Effector memory CD8-positive, alpha-beta T cell (primary cell): Measurements from ENCODE around the gene SFMBT1.
A peak's percentile ranks its signal among the peaks of the same experiment; 100 is the strongest.

ENCODE experiments used
- ATAC-seq: fragments of 150-1000 bp; cut with Tn5 transposase; replicated peaks from 2 replicates; pipeline ENCODE4 v1.10.0; 2021; ENCODE audit warnings: mild to moderate bottlenecking, moderate library complexity
- DNase-seq, 3 experiments: peaks; one replicate each; pipeline ENCODE4 v3.0.0; 2021
- H3K27ac Mint-ChIP-seq, 2 donors: one replicate each; pipeline ENCODE4 v1.8.0; 2022; ENCODE audit warnings: mild to moderate bottlenecking in 2 of 2, mixed read lengths in 2 of 2, moderate library complexity in 2 of 2
- H3K27me3 Mint-ChIP-seq, 2 donors: one replicate each; pipeline ENCODE4 v1.8.0; 2022; ENCODE audit warnings: mixed read lengths in 2 of 2
- H3K36me3 Mint-ChIP-seq: one replicate; pipeline ENCODE4 v1.8.0; 2022; ENCODE audit warnings: mild to moderate bottlenecking, moderate library complexity, mixed read lengths; ENCODE audit not compliant: insufficient read depth
- H3K4me1 Mint-ChIP-seq, 2 donors: one replicate each; pipeline ENCODE4 v1.8.0; 2022; ENCODE audit warnings: low read depth in 2 of 2, mixed read lengths in 2 of 2
- H3K4me3 Mint-ChIP-seq, 2 donors: one replicate each; pipeline ENCODE4 v1.8.0; 2022; ENCODE audit warnings: mild to moderate bottlenecking in 2 of 2, mixed read lengths in 2 of 2, moderate library complexity in 2 of 2
- H3K9me3 Mint-ChIP-seq, 2 donors: one replicate each; pipeline ENCODE4 v1.8.0; 2022; ENCODE audit warnings: mixed read lengths in 2 of 2

Gene SFMBT1

DNA sequence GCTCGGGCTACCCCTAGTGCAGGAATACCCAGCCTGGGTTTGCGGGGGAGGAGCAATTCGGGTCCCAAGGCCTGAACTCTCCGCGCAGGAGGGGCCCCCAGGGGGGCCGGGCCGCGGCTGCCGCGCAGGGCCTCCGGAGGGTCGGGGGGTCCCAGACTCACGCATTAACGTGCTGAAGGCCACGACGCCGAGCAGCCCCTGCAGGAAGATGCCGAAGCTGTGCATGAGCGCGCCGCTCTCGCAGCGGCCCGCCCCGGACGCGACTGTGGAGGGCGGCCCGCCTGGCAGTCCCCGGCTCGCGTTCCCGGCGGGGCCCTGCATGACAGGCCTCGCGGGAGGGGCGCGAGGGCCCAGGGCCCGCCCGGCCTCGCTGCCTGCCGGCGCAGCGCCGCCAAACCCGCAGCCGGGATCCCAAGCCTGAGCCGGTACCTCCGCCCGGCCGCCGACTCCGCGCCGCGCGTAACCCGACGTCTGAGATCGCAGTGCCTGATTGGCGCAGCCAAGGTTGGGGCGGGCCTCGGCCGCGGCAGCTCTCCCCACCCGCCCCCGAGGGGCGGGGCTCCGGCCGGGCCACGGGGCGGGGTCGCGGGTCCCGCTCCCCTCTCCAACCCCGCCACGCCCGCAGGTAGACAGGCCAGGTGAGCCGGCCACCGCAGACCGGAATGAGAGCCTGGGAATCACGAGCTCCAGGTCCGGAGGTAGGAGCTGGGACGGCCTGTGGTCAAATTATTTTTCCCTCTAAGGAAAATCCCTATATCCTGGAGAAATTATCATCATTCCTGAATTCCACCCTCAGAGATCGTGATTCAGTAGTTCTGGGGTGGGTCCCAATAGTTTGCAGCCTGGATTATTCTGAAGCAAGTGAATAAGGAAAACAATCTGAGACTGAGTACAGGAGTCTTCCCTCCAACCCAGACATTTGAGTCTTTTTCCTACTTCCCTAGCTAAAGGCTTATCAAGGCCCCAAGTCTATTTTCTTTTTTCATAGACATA lies 148.4 kb downstream of the SFMBT1 start, which contains the start of gene STIMATE:
Gene STIMATE, minus strand, starts transcription at position 419 of the 993 bp plus-strand sequence. Its CDS starts 98 bp downstream, at position 321.
- Mint-ChIP-seq H3K27ac (peak within 1 kb of the TSS; percentile 77 to 87), H3K9me3 (no peaks in the 10 kb centered on the region), H3K36me3 (peaks cover 4% of the 10 kb centered on the region), H3K4me3 (peak within 1 kb of the TSS; percentile 88 to 93), H3K27me3 (no peaks in the 10 kb centered on the region), H3K4me1 (peaks cover 38 to 42% of the 10 kb centered on the region in 2 donors)
- DNase-seq (peak; percentile 81 to 86 (median 83)), ATAC-seq (peak; percentile 90)

DNA sequence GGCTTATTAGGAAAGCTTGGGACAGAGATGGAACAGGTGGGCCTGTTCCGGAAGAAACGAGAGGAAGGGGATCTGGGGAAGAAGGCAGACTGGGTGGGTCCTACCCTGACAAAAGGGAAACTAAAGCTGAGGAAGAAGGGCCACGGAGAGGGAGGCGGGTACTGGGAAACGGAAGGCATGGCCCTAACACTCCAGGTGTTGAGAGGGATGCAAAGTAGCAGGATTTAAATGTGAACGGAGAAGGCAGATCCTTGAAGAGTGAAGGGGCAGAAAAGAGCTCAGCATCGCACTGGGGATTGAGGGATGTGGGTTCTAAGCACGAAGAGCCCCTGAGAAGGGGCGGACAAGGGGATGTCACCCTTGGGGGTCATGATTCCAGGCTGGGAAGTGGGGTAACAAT lies 149.3 kb downstream of the SFMBT1 start:
- no peak for DNase-seq
- ATAC-seq: no peak
- Mint-ChIP-seq H3K9me3 (no peaks in the 10 kb centered on the region), H3K27ac (peak overlapping the region; percentile 77 to 87), H3K36me3 (peaks cover 4% of the 10 kb centered on the region), H3K27me3 (no peaks in the 10 kb centered on the region), H3K4me1 (peaks cover 39 to 49% of the 10 kb centered on the region in 2 donors), H3K4me3 (peak overlapping the region; percentile 88 to 93)

DNA sequence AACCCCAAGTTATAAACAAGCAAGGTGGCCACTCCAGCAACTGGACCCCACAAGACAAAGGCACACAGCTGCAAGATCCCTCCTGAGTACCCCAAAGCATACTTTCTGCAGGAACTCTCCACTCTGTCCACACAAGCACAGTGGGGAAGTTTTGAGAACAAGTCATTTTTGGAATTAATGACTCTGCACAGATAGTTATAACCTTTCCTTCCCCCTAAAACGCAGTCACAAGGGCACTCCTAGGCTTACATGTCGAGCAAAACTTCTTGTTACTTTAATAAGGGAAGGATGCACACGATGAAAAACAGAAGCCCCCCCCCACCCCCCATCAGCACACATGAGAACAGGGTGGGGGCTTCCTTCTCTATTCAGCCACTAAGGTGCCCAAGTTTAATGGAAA lies 149.7 kb downstream of the SFMBT1 start:
- DNase-seq (no peak), ATAC-seq (no peak)
- Mint-ChIP-seq H3K27me3 (no peaks in the 10 kb centered on the region), H3K36me3 (peaks cover 4% of the 10 kb centered on the region), H3K27ac (peak overlapping the region; percentile 77 to 87), H3K4me3 (peak overlapping the region; percentile 88 to 93), H3K9me3 (no peaks in the 10 kb centered on the region), H3K4me1 (peaks cover 44 to 53% of the 10 kb centered on the region in 2 donors)

DNA sequence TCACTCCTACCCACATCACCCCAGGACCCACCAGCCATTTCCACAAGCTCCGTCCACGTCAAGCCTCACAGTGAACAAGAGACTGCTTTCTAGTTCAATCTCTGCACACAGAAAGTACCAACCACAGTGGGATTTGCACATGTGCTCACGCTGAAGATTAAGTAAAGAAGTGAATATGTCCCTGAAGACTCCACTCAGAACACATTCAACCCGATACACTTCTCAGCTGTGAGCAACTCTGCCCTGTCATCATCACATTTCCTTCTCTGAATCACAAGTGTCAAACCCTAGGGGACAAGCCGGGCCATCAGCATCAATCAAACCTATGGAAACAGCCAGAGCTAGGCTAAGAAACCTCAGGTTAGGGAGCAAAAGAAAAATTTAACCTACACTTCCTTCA lies 150.5 kb downstream of the SFMBT1 start:
- DNase-seq (no peak), ATAC-seq (no peak)
- peaks cover 48 to 55% of the 10 kb centered on the region in 2 donors for H3K4me1 Mint-ChIP-seq
- no peaks in the 10 kb centered on the region for H3K9me3 Mint-ChIP-seq
- peaks cover 4% of the 10 kb centered on the region for H3K36me3 Mint-ChIP-seq
- peak overlapping the region; percentile 88 to 93 for H3K4me3 Mint-ChIP-seq
- peak overlapping the region; percentile 77 to 87 for H3K27ac Mint-ChIP-seq
- H3K27me3 Mint-ChIP-seq: no peaks in the 10 kb centered on the region

DNA sequence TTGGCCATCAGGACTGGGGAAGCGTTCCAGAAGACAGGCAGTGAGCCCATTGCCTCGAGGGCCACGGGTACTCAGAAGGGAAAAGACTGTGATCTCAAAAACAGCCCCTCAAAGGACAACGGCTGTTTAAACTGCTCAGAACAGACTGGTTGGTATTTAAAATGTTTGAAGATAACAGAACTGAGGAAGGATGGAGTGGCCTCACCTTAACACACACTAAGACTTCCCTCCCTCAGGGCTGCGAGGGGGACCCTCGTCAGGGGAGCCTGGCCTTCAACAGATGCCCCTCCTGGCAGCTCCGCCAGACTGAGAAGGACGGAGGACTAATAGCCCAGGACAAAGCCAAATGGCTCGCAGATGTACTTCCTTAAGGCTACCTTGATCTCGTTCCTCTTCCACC lies 151.1 kb downstream of the SFMBT1 start:
- Mint-ChIP-seq H3K9me3 (no peaks in the 10 kb centered on the region), H3K27me3 (no peaks in the 10 kb centered on the region), H3K36me3 (peaks cover 4% of the 10 kb centered on the region), H3K4me3 (peak overlapping the region; percentile 88 to 93), H3K27ac (peak overlapping the region; percentile 77 to 87), H3K4me1 (peaks cover 54 to 60% of the 10 kb centered on the region in 2 donors)
- ATAC-seq (no peak), DNase-seq (no peak)

DNA sequence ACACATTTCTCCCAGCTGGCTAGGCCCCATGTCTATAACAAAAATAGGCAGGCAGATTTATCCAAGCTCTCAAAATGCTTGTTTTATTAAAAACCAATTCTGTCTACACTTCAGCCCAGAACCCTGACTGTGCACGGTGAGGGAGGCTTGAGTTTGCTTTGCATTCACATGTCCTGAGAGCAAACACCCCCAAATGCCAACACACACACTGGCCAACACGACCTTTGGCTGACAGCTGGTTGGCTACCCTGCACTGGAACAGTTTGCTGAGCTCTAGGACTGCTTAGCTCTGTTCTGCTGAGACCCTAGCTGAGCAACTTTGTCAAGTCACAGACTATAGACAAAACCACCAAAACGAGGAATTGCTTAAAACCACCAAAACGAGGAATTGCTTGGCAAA lies 152.2 kb downstream of the SFMBT1 start:
- Mint-ChIP-seq H3K36me3 (peaks cover 4% of the 10 kb centered on the region), H3K4me3 (peak overlapping the region; percentile 82 to 84), H3K27ac (peak overlapping the region; percentile 87 to 92), H3K4me1 (peaks cover 59 to 69% of the 10 kb centered on the region in 2 donors), H3K9me3 (no peaks in the 10 kb centered on the region), H3K27me3 (no peaks in the 10 kb centered on the region)
- ATAC-seq (no peak), DNase-seq (no peak)

DNA sequence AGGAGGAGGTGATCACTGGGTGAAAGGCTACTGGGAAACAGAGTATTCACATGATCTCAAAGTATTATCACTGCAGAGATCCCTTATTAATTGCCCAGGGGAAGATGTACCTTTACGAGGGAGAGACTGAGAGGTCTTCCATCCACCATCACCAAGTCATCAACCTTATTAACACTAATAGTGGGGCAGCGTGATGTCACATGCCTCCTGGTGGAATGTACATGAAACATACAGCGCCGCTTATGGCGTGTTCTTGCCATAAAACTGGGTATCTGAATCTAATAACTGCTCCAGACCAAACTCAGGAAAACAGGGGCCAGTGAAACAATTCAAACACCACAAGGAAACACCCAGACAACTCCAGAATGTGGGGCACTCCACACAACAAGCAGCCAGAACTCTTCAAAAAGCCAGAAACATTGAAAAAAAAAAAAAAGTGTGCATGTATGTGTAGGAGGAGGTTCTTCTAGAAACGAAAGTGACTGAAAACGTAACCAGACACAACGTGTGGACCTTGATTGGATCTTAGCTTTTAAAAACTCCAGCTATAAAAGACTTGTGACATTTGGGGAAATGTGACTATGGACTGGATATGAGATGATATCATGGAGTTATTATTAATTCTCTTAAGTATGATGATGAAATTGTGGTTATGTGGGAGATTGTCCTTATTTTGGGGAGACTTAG lies 153.1 kb downstream of the SFMBT1 start:
- ATAC-seq: peak; percentile 19
- Mint-ChIP-seq H3K27ac (peak overlapping the region; percentile 87 to 92), H3K4me3 (peak overlapping the region; percentile 82 to 84), H3K36me3 (peaks cover 4% of the 10 kb centered on the region), H3K4me1 (peaks cover 63 to 75% of the 10 kb centered on the region in 2 donors), H3K9me3 (no peaks in the 10 kb centered on the region), H3K27me3 (no peaks in the 10 kb centered on the region)
- peak; percentile 19 to 44 (median 26) for DNase-seq

DNA sequence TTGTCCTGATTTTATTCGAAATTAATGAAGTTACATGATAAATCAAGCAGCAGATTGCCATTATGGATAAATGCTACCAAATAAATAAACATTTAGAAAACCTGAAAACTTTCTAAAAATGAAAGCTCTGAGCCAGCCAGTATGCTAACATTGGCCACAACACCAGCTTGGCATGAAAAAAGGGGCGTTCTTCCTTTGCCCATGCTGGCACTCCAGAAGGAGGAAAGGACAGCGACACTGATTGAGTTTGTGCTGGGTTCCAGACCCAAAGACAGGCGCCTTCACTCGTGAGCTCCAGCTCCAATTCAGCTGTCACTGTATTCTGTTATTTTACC lies 153.6 kb downstream of the SFMBT1 start:
- H3K4me1 Mint-ChIP-seq: peaks cover 63 to 75% of the 10 kb centered on the region in 2 donors
- H3K36me3 Mint-ChIP-seq: peaks cover 4% of the 10 kb centered on the region
- no peaks in the 10 kb centered on the region for H3K27me3 Mint-ChIP-seq
- no peaks in the 10 kb centered on the region for H3K9me3 Mint-ChIP-seq
- ATAC-seq: no peak
- peak overlapping the region; percentile 87 to 92 for H3K27ac Mint-ChIP-seq
- no peak for DNase-seq
- H3K4me3 Mint-ChIP-seq: peak overlapping the region; percentile 82 to 84

DNA sequence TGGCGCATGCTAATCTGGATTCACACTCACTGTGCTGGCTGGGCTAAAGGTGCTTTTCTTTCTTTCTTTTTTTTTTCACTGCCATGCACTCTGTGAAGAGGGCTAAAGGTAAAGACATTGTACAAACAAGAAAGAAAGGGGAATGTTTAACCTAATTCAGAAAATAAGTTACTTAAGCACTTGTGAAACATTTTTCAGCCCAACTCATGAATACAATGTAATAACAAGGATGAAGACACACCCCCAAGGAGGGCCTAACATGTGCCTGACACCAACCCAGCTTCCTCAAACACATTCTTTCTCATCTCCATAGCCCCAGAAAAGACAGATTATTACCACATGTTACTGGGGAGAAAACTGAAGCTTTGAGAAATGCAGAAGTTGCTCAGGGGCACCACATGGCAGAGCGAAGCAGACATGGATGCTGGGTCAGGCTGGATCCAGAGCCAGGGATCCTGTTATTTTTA lies 154.2 kb downstream of the SFMBT1 start:
- Mint-ChIP-seq H3K4me1 (peaks cover 61 to 73% of the 10 kb centered on the region in 2 donors), H3K27me3 (no peaks in the 10 kb centered on the region), H3K36me3 (peaks cover 2% of the 10 kb centered on the region), H3K4me3 (peak overlapping the region; percentile 67 to 84), H3K27ac (peak overlapping the region; percentile 74 to 90), H3K9me3 (no peaks in the 10 kb centered on the region)
- DNase-seq (no peak), ATAC-seq (peak; percentile 18)

DNA sequence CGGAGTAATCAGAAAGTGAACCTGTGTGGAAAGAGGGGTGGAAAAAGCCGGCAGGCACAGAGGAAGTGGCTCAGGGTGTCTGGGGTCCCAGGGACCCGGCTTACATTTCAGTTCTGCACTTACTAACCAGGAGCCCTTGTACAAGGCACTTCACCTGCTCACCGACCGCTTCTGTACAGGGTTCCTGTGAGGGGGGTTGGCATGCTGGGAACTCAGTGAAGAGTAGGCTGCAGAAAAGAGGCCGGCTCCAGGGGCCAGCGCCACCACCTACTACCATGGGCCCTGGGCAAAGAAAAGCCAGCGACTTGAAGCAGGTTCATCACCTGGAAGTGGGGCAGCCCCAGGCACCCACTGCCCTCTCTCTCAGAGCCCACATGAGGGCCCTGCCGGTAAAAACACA lies 154.7 kb downstream of the SFMBT1 start:
- Mint-ChIP-seq H3K27ac (peak overlapping the region; percentile 74 to 90), H3K4me3 (peak overlapping the region; percentile 67 to 84), H3K9me3 (no peaks in the 10 kb centered on the region), H3K36me3 (no peaks in the 10 kb centered on the region), H3K27me3 (no peaks in the 10 kb centered on the region), H3K4me1 (peaks cover 57 to 68% of the 10 kb centered on the region in 2 donors)
- peak; percentile 28 for ATAC-seq
- no peak for DNase-seq

DNA sequence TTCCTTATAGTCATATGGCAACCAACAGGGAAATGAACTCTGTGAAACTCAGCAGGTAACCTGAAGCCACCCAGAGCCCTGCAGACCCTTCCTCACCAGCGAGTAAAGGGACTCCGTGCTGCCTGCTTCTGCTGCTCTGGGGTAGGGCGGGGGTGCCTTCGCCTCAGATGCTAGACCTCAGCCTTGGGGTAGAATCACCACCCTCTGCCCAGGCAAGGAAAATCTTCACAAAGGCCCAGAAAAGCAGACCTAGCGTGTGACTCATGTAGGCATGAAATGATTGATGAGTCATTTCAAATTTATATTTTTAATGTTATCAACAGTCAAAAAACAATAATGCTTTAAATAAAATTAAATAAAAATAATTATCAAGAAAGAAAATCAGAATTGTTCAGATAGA lies 155.1 kb downstream of the SFMBT1 start:
- peak overlapping the region; percentile 74 to 90 for H3K27ac Mint-ChIP-seq
- H3K36me3 Mint-ChIP-seq: no peaks in the 10 kb centered on the region
- ATAC-seq (peak; percentile 20), DNase-seq (no peak)
- no peaks in the 10 kb centered on the region for H3K27me3 Mint-ChIP-seq
- H3K4me3 Mint-ChIP-seq: no peak overlapping the region
- H3K9me3 Mint-ChIP-seq: no peaks in the 10 kb centered on the region
- H3K4me1 Mint-ChIP-seq: peaks cover 53 to 67% of the 10 kb centered on the region in 2 donors

DNA sequence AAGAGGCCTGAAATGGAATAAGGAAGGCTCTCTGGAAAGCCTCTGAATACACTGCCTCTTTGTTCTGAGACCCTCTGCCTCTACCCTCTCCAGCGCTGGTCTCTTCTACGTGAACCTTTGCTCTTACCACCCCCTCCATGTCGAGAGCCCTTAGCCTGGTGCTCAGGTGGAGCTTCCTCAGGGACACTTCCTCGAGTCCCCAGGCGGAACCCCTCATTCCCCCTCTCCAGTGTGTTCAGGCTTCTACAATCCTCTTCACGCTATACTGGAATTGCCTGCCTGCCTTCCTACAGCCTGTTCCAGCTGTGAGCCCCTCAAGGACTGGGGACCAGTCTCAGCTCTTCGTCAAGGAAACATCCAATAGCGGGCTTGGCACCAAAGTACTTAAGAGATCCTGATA lies 156.0 kb downstream of the SFMBT1 start:
- Mint-ChIP-seq H3K36me3 (peaks cover 3% of the 10 kb centered on the region), H3K4me3 (no peak overlapping the region), H3K27ac (peak overlapping the region in 1 of 2 donors; percentile 74), H3K27me3 (no peaks in the 10 kb centered on the region), H3K9me3 (no peaks in the 10 kb centered on the region), H3K4me1 (peaks cover 45 to 60% of the 10 kb centered on the region in 2 donors)
- no peak for ATAC-seq
- DNase-seq: no peak

DNA sequence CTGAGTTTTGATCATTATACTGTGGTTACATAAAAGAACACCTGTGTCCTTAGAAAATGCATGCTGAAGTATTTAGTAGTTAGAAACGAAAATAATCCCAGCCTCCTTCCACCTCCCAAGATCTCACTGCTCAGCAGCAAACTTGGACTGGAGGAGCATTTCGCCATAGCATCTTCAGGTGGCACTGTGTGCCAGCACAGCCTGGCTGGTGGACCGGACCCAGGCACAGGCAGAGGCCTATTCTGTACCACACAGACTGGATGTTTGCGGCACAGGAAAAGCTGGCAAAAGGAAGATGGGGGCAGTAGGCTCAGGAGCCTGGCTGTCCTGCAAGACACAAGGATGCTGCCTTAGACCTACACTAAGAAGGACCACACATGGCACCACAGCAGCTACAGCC lies 158.7 kb downstream of the SFMBT1 start:
- peaks cover 3% of the 10 kb centered on the region for H3K36me3 Mint-ChIP-seq
- ATAC-seq (no peak), DNase-seq (no peak)
- H3K9me3 Mint-ChIP-seq: no peaks in the 10 kb centered on the region
- H3K27ac Mint-ChIP-seq: no peak overlapping the region
- H3K27me3 Mint-ChIP-seq: no peaks in the 10 kb centered on the region
- peaks cover 30 to 41% of the 10 kb centered on the region in 2 donors for H3K4me1 Mint-ChIP-seq
- H3K4me3 Mint-ChIP-seq: no peak overlapping the region
